GM10248 (cell line): Measurements from ENCODE around the gene AAR2.

ENCODE experiments used
- CTCF ChIA-PET: fragments of 300-600 bp; sonication (Branson Sonifier 250); formaldehyde crosslinking; extraction: SDS; loops from one replicate; lab custom pipeline; 2021; ENCODE audit warnings: antibody characterized with exemption; lab: Yijun Ruan, JAX
- POLR2A ChIA-PET: fragments of 350-650 bp; sonication (Branson Sonifier 250); formaldehyde crosslinking; extraction: SDS; loops from one replicate; lab custom pipeline; 2020; ENCODE audit warnings: antibody characterized with exemption; lab: Yijun Ruan, JAX
- DNase-seq: peaks from one replicate; pipeline ENCODE4 v3.0.0; 2012; ENCODE audit errors: extremely low spot score
- CTCF ChIP-seq: IDR thresholded peaks from 2 replicates; pipeline ENCODE4 v1.5.1; 2012; ENCODE audit warnings: mild to moderate bottlenecking, low read depth; ENCODE audit errors: extremely low read depth, missing control alignments, control extremely low read depth

Gene AAR2

GRCh38 chr20:36235892-36236785 lies at the start of gene AAR2:
AAR2 (plus strand) TSS chr20:36236478; CDS start chr20:36239869, 3,391 bp downstream.
- POLR2A ChIA-PET, result interaction anchor here (0.6 kb wide), 1 partner anchor 32 kb away, joined by 3 read pairs; no protein-coding TSS in a partner anchor
- CTCF ChIA-PET, result interaction anchor here (0.9 to 4.6 kb wide), 8 partner anchors 11 to 203 kb away, joined by 3 to 17 read pairs (median 4); no protein-coding TSS in a partner anchor
- no peak for TF ChIP-seq CTCF
- DNase-seq, result peak; percentile 81

GRCh38 chr20:36193977-36194712 lies 42.1 kb upstream of the AAR2 start:
- POLR2A ChIA-PET, result no interaction called here
- DNase-seq, result no peak
- no peak for TF ChIP-seq CTCF
- CTCF ChIA-PET, result interaction anchor here (1.2 to 2.9 kb wide), 5 partner anchors 9 to 246 kb away, joined by 4 to 37 read pairs (median 6); no protein-coding TSS in a partner anchor

GRCh38 chr20:36196676-36197075 lies 39.6 kb upstream of the AAR2 start:
- TF ChIP-seq CTCF, result no peak
- POLR2A ChIA-PET, result no interaction called here
- CTCF ChIA-PET, result interaction anchor here (1.1 to 7.8 kb wide), 6 partner anchors 11 to 242 kb away, joined by 4 to 84 read pairs (median 6); no protein-coding TSS in a partner anchor
- DNase-seq, result no peak

- CTCF ChIA-PET, result interaction anchor here (0.8 to 7.8 kb wide), 10 partner anchors 10 to 242 kb away, joined by 3 to 84 read pairs (median 6); no protein-coding TSS in a partner anchor
- no peak for TF ChIP-seq CTCF
- DNase-seq, result no peak
- POLR2A ChIA-PET, result no interaction called here
These were observed 39.0 kb upstream of the AAR2 start for GRCh38 chr20:36197271-36197670.

GRCh38 chr20:36199345-36200257 lies 36.7 kb upstream of the AAR2 start:
- CTCF ChIA-PET, result interaction anchor here (0.5 to 7.8 kb wide), 48 partner anchors 10 to 687 kb away, joined by 3 to 84 read pairs (median 3); partner anchors contain the start of gene AAR2
- POLR2A ChIA-PET, result interaction anchor here (0.5 kb wide), 1 partner anchor 109 kb away, joined by 4 read pairs; no protein-coding TSS in a partner anchor
- DNase-seq, result peak; percentile 80
- peak; percentile 87 for TF ChIP-seq CTCF
